Measurements from ENCODE around the gene PGBD1. TPM values are rescaled to one million over a fixed set of nuclear protein-coding genes. Genes with fewer than 3 reads are reported as not detected.
"Not testable (repeated sequence)": the region's sequence is repeated elsewhere in the genome, so short reads cannot be mapped to it uniquely, and the experiment has no call there.

PGBD1 gene
- total RNA-seq, 1 donor from 2014 or later = 2.4 TPM

- no peak overlapping the region for H3K27ac ChIP-seq (replicated peaks)
- TF ChIP-seq CTCF (IDR thresholded peaks at IDR 0.05; ENCODE audit: borderline replicate concordance) = no peak
- H3K27me3 ChIP-seq (ENCODE audit: low read depth) = no peaks in the 10 kb centered on the region
- H3K4me1 ChIP-seq = no peaks in the 10 kb centered on the region
- intact Hi-C loops (cut with micrococcal nuclease) = no loop called here
- no peak for DNase-seq
- peaks cover 4% of the 10 kb centered on the region for H3K9me3 ChIP-seq (replicated peaks)
- no peak overlapping the region for H3K4me3 ChIP-seq
- peaks cover 5% of the 10 kb centered on the region for H3K36me3 ChIP-seq
Measured at GRCh38 chr6:28315628-28316027, 34.3 kb downstream of the PGBD1 start.

- H3K36me3 ChIP-seq; H3K27me3 ChIP-seq (ENCODE audit: low read depth); intact Hi-C loops (cut with micrococcal nuclease); DNase-seq; H3K27ac ChIP-seq (replicated peaks); H3K4me1 ChIP-seq; H3K4me3 ChIP-seq: not testable (repeated sequence)
- H3K9me3 ChIP-seq (replicated peaks) = peaks cover 13% of the 10 kb centered on the region
Measured at GRCh38 chr6:28317866-28318265, 36.5 kb downstream of the PGBD1 start.

- peaks cover 50% of the 10 kb centered on the region for H3K36me3 ChIP-seq
- DNase-seq = no peak
- H3K9me3 ChIP-seq (replicated peaks) = peaks cover 44% of the 10 kb centered on the region
- H3K27me3 ChIP-seq (ENCODE audit: low read depth) = no peaks in the 10 kb centered on the region
- no peaks in the 10 kb centered on the region for H3K4me1 ChIP-seq
- no peak overlapping the region for H3K4me3 ChIP-seq
- no peak for TF ChIP-seq CTCF (IDR thresholded peaks at IDR 0.05; ENCODE audit: borderline replicate concordance)
- H3K27ac ChIP-seq (replicated peaks) = no peak overlapping the region
- intact Hi-C loops (cut with micrococcal nuclease) = no loop called here
Measured at GRCh38 chr6:28322661-28323060, 41.3 kb downstream of the PGBD1 start.

GRCh38 chr6:28323813-28324424 is 42.5 kb downstream of the PGBD1 start:
- Histone ChIP-seq H3K27me3 (ENCODE audit: low read depth) (no peaks in the 10 kb centered on the region), H3K27ac (replicated peaks) (no peak overlapping the region), H3K4me1 (no peaks in the 10 kb centered on the region), H3K9me3 (replicated peaks) (peaks cover 55% of the 10 kb centered on the region), H3K36me3 (peaks cover 60% of the 10 kb centered on the region), H3K4me3 (no peak overlapping the region)
- no peak for TF ChIP-seq CTCF (IDR thresholded peaks at IDR 0.05; ENCODE audit: borderline replicate concordance)
- intact Hi-C loops (cut with micrococcal nuclease) = no loop called here
- DNase-seq = no peak

GRCh38 chr6:28326371-28326948 is 45.1 kb downstream of the PGBD1 start:
- Histone ChIP-seq H3K4me1 (no peaks in the 10 kb centered on the region), H3K4me3 (no peak overlapping the region), H3K27ac (replicated peaks) (no peak overlapping the region), H3K36me3 (peaks cover 69% of the 10 kb centered on the region), H3K27me3 (ENCODE audit: low read depth) (no peaks in the 10 kb centered on the region), H3K9me3 (replicated peaks) (peaks cover 48% of the 10 kb centered on the region)
- intact Hi-C loops (cut with micrococcal nuclease) = no loop called here
- no peak for TF ChIP-seq CTCF (IDR thresholded peaks at IDR 0.05; ENCODE audit: borderline replicate concordance)
- DNase-seq = no peak

- DNase-seq = no peak
- H3K4me3 ChIP-seq = no peak overlapping the region
- H3K36me3 ChIP-seq = peaks cover 46% of the 10 kb centered on the region
- H3K4me1 ChIP-seq = peaks cover 9% of the 10 kb centered on the region
- no peaks in the 10 kb centered on the region for H3K27me3 ChIP-seq (ENCODE audit: low read depth)
- no peak for TF ChIP-seq CTCF (IDR thresholded peaks at IDR 0.05; ENCODE audit: borderline replicate concordance)
- peaks cover 43% of the 10 kb centered on the region for H3K9me3 ChIP-seq (replicated peaks)
- intact Hi-C loops (cut with micrococcal nuclease) = no loop called here
- H3K27ac ChIP-seq (replicated peaks) = no peak overlapping the region
Measured at GRCh38 chr6:28330041-28330440, 48.7 kb downstream of the PGBD1 start.

Data from left ventricle myocardium inferior (tissue), 1 donor.